ENCODE measurements around the gene PSG1.
A peak's percentile ranks its signal among the peaks of the same experiment; 100 is the strongest.
"Not testable (repeated sequence)": the region's sequence is repeated elsewhere in the genome, so short reads cannot be mapped to it uniquely, and the experiment has no call there.

PSG1 gene

DNA sequence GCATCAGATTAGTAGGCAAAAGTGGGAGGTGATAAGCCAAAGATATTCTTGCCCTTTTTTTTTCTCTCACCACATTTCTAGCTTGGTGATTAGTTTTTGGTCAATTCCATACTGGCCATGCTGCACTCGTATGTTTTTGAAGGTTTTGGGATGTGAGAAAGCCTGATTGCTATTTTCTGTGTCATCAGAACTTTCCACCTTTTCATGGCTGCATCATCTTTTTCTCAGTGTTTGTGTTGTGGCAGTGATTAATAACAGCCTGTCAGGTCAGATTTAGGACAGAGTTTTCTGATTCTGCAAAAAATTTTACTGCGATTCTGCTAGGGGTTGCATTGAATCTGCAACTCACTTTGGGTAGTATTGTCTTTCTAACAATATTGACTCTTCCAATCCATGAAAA, 32.9 kb downstream of the PSG1 start:
- peak; percentile 34 for DNase-seq (ENCODE audit: low read depth)
- H3K4me3 ChIP-seq (ENCODE audit: low read length): no peak overlapping the region
- TF ChIP-seq CTCF (IDR thresholded peaks at IDR 0.05; ENCODE audit: insufficient read depth, low read depth, low read length, missing control alignments): no peak

DNA sequence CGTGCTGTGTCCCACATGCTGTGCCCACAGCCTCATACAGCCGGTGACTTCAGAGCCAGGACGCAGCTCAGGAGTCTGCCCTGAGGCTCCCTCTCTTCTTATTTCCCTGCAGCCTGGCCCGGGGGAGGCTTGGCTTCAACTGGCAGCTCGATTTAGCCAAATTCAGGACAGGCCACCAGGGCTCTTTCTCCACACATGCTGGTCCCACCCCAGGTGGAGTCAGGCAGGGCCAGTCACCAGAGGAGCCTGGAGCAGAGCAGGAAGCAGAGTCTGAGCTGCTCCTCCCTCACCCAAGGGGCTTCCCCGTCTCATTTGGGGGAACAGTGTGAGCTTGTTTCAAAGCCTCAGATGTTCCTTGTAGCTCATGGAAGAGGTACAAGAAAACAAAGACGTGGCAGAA, 35.9 kb downstream of the PSG1 start:
- not testable (repeated sequence) for DNase-seq (ENCODE audit: low read depth); H3K4me3 ChIP-seq (ENCODE audit: low read length)

DNA sequence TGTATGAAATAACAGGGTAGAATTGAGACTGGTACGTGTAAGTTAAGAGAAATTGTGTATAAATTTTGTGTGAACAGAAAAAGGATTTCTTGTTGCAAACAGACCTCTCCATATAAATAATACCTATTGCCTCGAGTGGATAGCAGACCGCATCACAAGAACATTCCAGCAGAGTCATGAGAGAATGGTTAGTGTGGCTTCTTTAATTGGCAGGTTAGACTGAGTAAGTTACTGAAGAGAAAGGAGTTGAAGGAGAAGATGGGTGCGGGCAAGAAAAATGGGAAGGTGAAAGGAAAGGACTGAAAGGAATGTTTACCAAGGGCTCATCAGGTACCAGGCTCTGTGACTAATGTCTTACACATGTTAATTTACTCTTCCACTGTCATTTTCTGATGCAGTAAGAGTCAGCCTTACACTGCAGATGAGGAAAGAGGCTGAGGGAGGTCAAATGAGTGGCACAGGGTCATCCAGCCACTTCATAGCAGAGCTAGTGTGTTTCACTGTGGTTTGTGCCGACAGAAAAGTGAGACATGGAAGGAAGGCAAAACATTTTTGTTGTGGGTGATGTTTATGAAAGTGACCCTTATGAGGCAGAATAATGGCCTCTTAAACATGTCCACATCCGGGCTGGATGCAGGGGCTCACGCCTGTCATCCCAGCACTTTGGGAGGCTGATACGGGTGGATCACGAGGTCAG, 46.6 kb downstream of the PSG1 start:
- H3K4me3 ChIP-seq (ENCODE audit: low read length): not testable (repeated sequence)
- DNase-seq (ENCODE audit: low read depth): peak; percentile 76

DNA sequence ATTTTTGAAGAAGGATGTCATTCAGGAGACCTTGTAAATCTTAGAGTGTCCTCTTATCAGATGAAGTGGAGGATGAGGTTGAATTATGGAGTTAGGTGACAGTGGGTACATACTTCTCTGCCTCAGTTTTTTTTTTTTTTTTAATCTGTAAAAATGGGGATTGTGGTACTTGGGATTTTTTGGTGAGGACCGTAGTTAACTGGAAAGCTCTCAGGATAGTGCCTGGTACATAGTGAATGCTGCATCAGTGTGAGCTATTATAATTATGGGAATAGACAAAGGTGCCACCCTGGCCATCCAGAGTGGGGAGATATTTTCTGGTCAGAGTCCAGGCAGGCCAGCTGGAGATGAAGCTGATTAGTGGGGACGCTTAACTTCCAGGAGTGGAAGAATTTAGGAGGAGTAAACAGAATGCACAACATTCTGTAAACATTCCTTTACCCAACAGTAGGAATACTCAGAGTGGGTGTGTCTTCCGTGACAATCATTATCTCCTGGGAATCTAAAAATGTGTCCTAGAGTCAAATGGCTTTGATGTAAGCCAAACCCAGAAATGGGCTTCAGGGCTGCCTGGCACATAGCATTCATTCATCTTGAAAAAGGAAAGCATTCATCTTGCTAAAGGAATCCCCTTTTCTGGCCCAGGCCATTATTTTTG, 47.4 kb downstream of the PSG1 start:
- H3K4me3 ChIP-seq (ENCODE audit: low read length); DNase-seq (ENCODE audit: low read depth): not testable (repeated sequence)

GRCh38 chr19:42831221-42832019, 48.1 kb downstream of the PSG1 start:
- no peak overlapping the region for H3K4me3 ChIP-seq (ENCODE audit: low read length)
- DNase-seq (ENCODE audit: low read depth): peak; percentile 83
- peak; percentile 47 for TF ChIP-seq CTCF (IDR thresholded peaks at IDR 0.05; ENCODE audit: insufficient read depth, low read depth, low read length, missing control alignments)

DNA sequence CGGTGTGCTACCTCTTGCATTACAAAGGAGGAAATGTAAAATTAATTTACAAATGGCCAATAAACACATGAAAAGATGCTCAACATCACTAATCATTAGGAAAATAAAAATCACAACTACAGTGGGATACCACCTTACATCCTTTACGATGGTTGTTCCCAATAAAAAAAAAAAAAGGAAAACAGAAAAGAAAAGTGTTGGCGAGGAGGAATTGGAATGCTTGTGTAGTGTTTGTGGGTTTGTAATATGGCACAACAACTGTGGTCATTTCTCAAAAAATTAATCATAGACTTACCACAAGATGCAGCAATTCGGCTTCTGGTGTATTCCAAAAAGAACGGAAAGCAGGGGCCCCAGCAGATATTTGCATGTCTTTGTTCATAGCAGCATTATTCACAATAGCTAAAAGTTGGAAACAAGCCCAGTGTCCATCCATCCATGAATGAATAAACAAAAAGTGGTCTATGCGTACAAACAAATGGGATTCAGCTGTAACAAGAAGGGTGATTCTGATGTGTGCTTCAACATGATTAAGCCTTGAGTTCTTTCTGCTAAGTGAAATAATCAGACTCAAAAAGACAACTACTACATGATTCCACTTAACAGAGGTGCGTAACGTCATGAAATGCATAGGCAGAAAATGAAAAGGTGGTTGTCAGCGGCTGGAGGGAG, 58.1 kb downstream of the PSG1 start:
- H3K4me3 ChIP-seq (ENCODE audit: low read length): not testable (repeated sequence)
- peak; percentile 66 for DNase-seq (ENCODE audit: low read depth)

GRCh38 chr19:42819960-42820650, 59.4 kb downstream of the PSG1 start:
- not testable (repeated sequence) for H3K4me3 ChIP-seq (ENCODE audit: low read length)
- peak; percentile 93 for DNase-seq (ENCODE audit: low read depth)

GRCh38 chr19:42816894-42817293, 62.6 kb downstream of the PSG1 start:
- DNase-seq (ENCODE audit: low read depth): no peak
- no peak for TF ChIP-seq CTCF (IDR thresholded peaks at IDR 0.05; ENCODE audit: insufficient read depth, low read depth, low read length, missing control alignments)
- no peak overlapping the region for H3K4me3 ChIP-seq (ENCODE audit: low read length)
